Neural crest cell (in vitro differentiated cells): ENCODE measurements around the gene MBD5. TPM values are rescaled to one million over a fixed set of nuclear protein-coding genes. Genes with fewer than 3 reads are reported as not detected.

ENCODE experiments used
- DNase-seq: peaks from one replicate; pipeline ENCODE4 v3.0.0; 2021; ENCODE audit warnings: low read depth, mixed read lengths, low spot score
- H3K27ac Mint-ChIP-seq: one replicate; pipeline ENCODE4 v1.8.0; 2021; ENCODE audit warnings: mild to moderate bottlenecking, mixed read lengths; ENCODE audit not compliant: unreplicated experiment
- H3K27me3 Mint-ChIP-seq: 2 replicates; pipeline ENCODE4 v1.8.0; 2021; ENCODE audit warnings: low read depth, mild to moderate bottlenecking, mixed read lengths
- H3K36me3 Mint-ChIP-seq: 2 replicates; pipeline ENCODE4 v1.8.0; 2021; ENCODE audit warnings: low read depth, mild to moderate bottlenecking, mixed read lengths
- H3K4me1 Mint-ChIP-seq: 2 replicates; pipeline ENCODE4 v1.8.0; 2021; ENCODE audit warnings: mixed read lengths
- H3K4me3 Mint-ChIP-seq: one replicate; pipeline ENCODE4 v1.8.0; 2021; ENCODE audit warnings: mild to moderate bottlenecking, mixed read lengths
- H3K9me3 Mint-ChIP-seq: 2 replicates; pipeline ENCODE4 v1.8.0; 2021; ENCODE audit warnings: mixed read lengths
- CTCF ChIP-seq: fragments of 200-600 bp; sonication (generic); conservative IDR thresholded peaks from 2 replicates; pipeline ENCODE4 v1.5.0; 2021; ENCODE audit warnings: antibody characterized with exemption, mild to moderate bottlenecking
- total RNA-seq: library from RNA; stranded (reverse); gene quantifications from 2 replicates; pipeline ENCODE4 v1.2.1, GENCODE V29; 2021

The MBD5 gene
- total RNA-seq, 1 donor from 2014 or later, result 51.1 TPM

GRCh38 chr2:148513427-148513826 is 492.5 kb downstream of the MBD5 start:
- peaks cover 10% of the 10 kb centered on the region for H3K4me1 Mint-ChIP-seq
- no peak for DNase-seq
- no peak for TF ChIP-seq CTCF
- H3K27ac Mint-ChIP-seq, result no peak overlapping the region
- H3K36me3 Mint-ChIP-seq, result no peaks in the 10 kb centered on the region
- H3K4me3 Mint-ChIP-seq, result no peak overlapping the region
- no peaks in the 10 kb centered on the region for H3K9me3 Mint-ChIP-seq
- H3K27me3 Mint-ChIP-seq, result no peaks in the 10 kb centered on the region

- TF ChIP-seq CTCF, result no peak
- H3K4me1 Mint-ChIP-seq, result no peaks in the 10 kb centered on the region
- no peaks in the 10 kb centered on the region for H3K27me3 Mint-ChIP-seq
- no peaks in the 10 kb centered on the region for H3K9me3 Mint-ChIP-seq
- no peak overlapping the region for H3K27ac Mint-ChIP-seq
- H3K36me3 Mint-ChIP-seq, result no peaks in the 10 kb centered on the region
- H3K4me3 Mint-ChIP-seq, result no peak overlapping the region
- no peak for DNase-seq
These were observed 494.2 kb downstream of the MBD5 start for GRCh38 chr2:148515120-148515519.

- H3K36me3 Mint-ChIP-seq, result no peaks in the 10 kb centered on the region
- no peak for TF ChIP-seq CTCF
- H3K4me3 Mint-ChIP-seq, result no peak overlapping the region
These were observed 495.1 kb downstream of the MBD5 start for GRCh38 chr2:148515976-148516375.

GRCh38 chr2:148517296-148517695 is 496.4 kb downstream of the MBD5 start:
- no peaks in the 10 kb centered on the region for H3K36me3 Mint-ChIP-seq
- no peaks in the 10 kb centered on the region for H3K27me3 Mint-ChIP-seq
- no peak overlapping the region for H3K27ac Mint-ChIP-seq
- no peak overlapping the region for H3K4me3 Mint-ChIP-seq
- DNase-seq, result no peak
- TF ChIP-seq CTCF, result no peak
- no peaks in the 10 kb centered on the region for H3K4me1 Mint-ChIP-seq
- H3K9me3 Mint-ChIP-seq, result no peaks in the 10 kb centered on the region

More at GRCh38 chr2:148515976-148516375, 495.1 kb downstream of the MBD5 start:
- DNase-seq, result no peak
- H3K9me3 Mint-ChIP-seq, result no peaks in the 10 kb centered on the region
- no peaks in the 10 kb centered on the region for H3K4me1 Mint-ChIP-seq
- H3K27ac Mint-ChIP-seq, result no peak overlapping the region
- H3K27me3 Mint-ChIP-seq, result no peaks in the 10 kb centered on the region

GRCh38 chr2:148517822-148518221 is 496.9 kb downstream of the MBD5 start:
- H3K27me3 Mint-ChIP-seq, result no peaks in the 10 kb centered on the region

More at GRCh38 chr2:148517822-148518221, 496.9 kb downstream of the MBD5 start:
- no peak overlapping the region for H3K4me3 Mint-ChIP-seq
- no peak overlapping the region for H3K27ac Mint-ChIP-seq
- no peaks in the 10 kb centered on the region for H3K36me3 Mint-ChIP-seq
- no peak for TF ChIP-seq CTCF
- H3K9me3 Mint-ChIP-seq, result no peaks in the 10 kb centered on the region
- DNase-seq, result no peak
- H3K4me1 Mint-ChIP-seq, result no peaks in the 10 kb centered on the region
